ENCODE data around the gene SUGCT. TPM values are rescaled to one million over a fixed set of nuclear protein-coding genes. Genes with fewer than 3 reads are reported as not detected.

The SUGCT gene
- total and polyA plus RNA-seq, 9 of the 15 experiments (the other 6 are each of a cell fraction or from before 2014, with no cell fraction given): 0.58 to 2.5 (median 1.4) TPM

GRCh38 chr7:40234046-40234445, 99.2 kb downstream of the SUGCT start (continued):
- TF ChIP-seq ZNF318 (IDR thresholded peaks at IDR 0.05; ENCODE audit: borderline replicate concordance in 1 of 2, low read depth in 1 of 2) (no peak), FOXA3 (CRISPR knock-in tag; conservative IDR thresholded peaks at IDR 0.05 in 1 of 2, IDR thresholded peaks at IDR 0.05 in 1 of 2) (no peak), MBD1 (CRISPR knock-in tag; IDR thresholded peaks at IDR 0.05) (no peak), PPARD (CRISPR knock-in tag; IDR thresholded peaks at IDR 0.05) (no peak), RFX5 (IDR thresholded peaks at IDR 0.05; ENCODE audit: low read depth, low read length) (no peak), NELFE (IDR thresholded peaks at IDR 0.05; ENCODE audit: insufficient read depth, insufficient read length) (no peak), CC2D1A (IDR thresholded peaks at IDR 0.05) (no peak), PRPF4 (IDR thresholded peaks at IDR 0.05; ENCODE audit: insufficient read depth, low read depth, low read length, poor library complexity, severe bottlenecking) (no peak)

All from K562 (cell line).